IMR-90 (cell line): ENCODE results near the gene NCKAP5L. TPM values are rescaled to one million over a fixed set of nuclear protein-coding genes. Genes with fewer than 3 reads are reported as not detected.

Experiments
- ATAC-seq: fragments of 200-7000 bp; cut with Tn5 transposase; 2 replicates; pipeline ENCODE4 v1.9.1; 2020; ENCODE audit warnings: low read depth, mild to moderate bottlenecking, moderate library complexity
- BruUV-seq: library from RNA; stranded (reverse); fragments of 400-500 nt; replicated peaks from 2 replicates; lab custom pipeline; 2021; lab: Mats Ljungman, UMichigan
- CTCF ChIA-PET: fragments of 300-600 bp; formaldehyde crosslinking; extraction: SDS; loops from one replicate; lab custom pipeline; 2021; ENCODE audit warnings: antibody characterized with exemption; lab: Yijun Ruan, JAX
- POLR2A ChIA-PET: fragments of 300-600 bp; sonication (Branson Sonifier 250); formaldehyde crosslinking; loops from one replicate; lab custom pipeline; 2022; ENCODE audit warnings: antibody characterized with exemption; ENCODE audit not compliant: unreplicated experiment; lab: Charles Lee
- DNase-seq: peaks from one replicate; pipeline ENCODE4 v3.0.0; 2013
- H2AFZ ChIP-seq: replicated peaks from 2 replicates; pipeline ENCODE3; 2013; ENCODE audit warnings: low read length, mild to moderate bottlenecking; ENCODE audit not compliant: poor library complexity
- H2AK5ac ChIP-seq: 2 replicates; pipeline ENCODE4 v1.6.1; 2013; ENCODE audit warnings: low read depth, low read length, inconsistent platforms
- H2AK9ac ChIP-seq: replicated peaks from 2 replicates; pipeline ENCODE3; 2013; ENCODE audit warnings: mild to moderate bottlenecking, low read depth, low read length, moderate library complexity; ENCODE audit not compliant: poor library complexity
- H2BK120ac ChIP-seq: 2 replicates; pipeline ENCODE4 v1.6.1; 2013; ENCODE audit warnings: low read depth, low read length, inconsistent platforms
- H2BK15ac ChIP-seq: 3 replicates; pipeline ENCODE4 v1.6.1; 2013; ENCODE audit warnings: low read depth, low read length, inconsistent platforms
- H2BK20ac ChIP-seq: 2 replicates; pipeline ENCODE4 v1.6.1; 2013; ENCODE audit warnings: low read depth, mild to moderate bottlenecking, inconsistent platforms, low read length, moderate library complexity
- H2BK5ac ChIP-seq: 2 replicates; pipeline ENCODE4 v1.6.1; 2013; ENCODE audit warnings: mild to moderate bottlenecking, low read depth, low read length, inconsistent platforms; ENCODE audit not compliant: poor library complexity, severe bottlenecking
- H3K14ac ChIP-seq: replicated peaks from 2 replicates; pipeline ENCODE4 v1.6.1; 2013; ENCODE audit warnings: low read depth, low read length, inconsistent platforms
- H3K18ac ChIP-seq: 2 replicates; pipeline ENCODE4 v1.6.1; 2013; ENCODE audit warnings: low read depth, low read length, control low read depth
- H3K23ac ChIP-seq: 2 replicates; pipeline ENCODE4 v1.6.1; 2013; ENCODE audit warnings: low read depth, low read length, inconsistent platforms
- H3K27ac ChIP-seq: 2 replicates; pipeline ENCODE4 v1.5.1; 2013; ENCODE audit warnings: mild to moderate bottlenecking, control low read depth, low read length; ENCODE audit not compliant: insufficient read depth
- H3K27me3 ChIP-seq: 2 replicates; pipeline ENCODE4 v1.6.1; 2013; ENCODE audit warnings: low read length; ENCODE audit not compliant: control insufficient read depth, insufficient read depth
- H3K36me3 ChIP-seq: 2 replicates; pipeline ENCODE4 v1.6.1; 2013; ENCODE audit warnings: low read length, mixed read lengths; ENCODE audit not compliant: control insufficient read depth, insufficient read depth
- H3K4ac ChIP-seq: 2 replicates; pipeline ENCODE4 v1.6.1; 2013; ENCODE audit warnings: low read depth, low read length, inconsistent platforms
- H3K4me1 ChIP-seq: 2 replicates; pipeline ENCODE4 v1.6.1; 2013; ENCODE audit warnings: low read length, mixed read lengths; ENCODE audit not compliant: control insufficient read depth, insufficient read depth
- H3K4me2 ChIP-seq: 2 replicates; pipeline ENCODE4 v1.6.1; 2013; ENCODE audit warnings: low read depth, mild to moderate bottlenecking, control low read depth, low read length, moderate library complexity
- H3K4me3 ChIP-seq: 2 replicates; pipeline ENCODE4 v1.5.1; 2013; ENCODE audit warnings: low read depth, mild to moderate bottlenecking, control low read depth, low read length, moderate library complexity; ENCODE audit not compliant: insufficient read depth
- H3K56ac ChIP-seq: 2 replicates; pipeline ENCODE4 v1.6.1; 2013; ENCODE audit warnings: low read length, inconsistent platforms; ENCODE audit not compliant: insufficient read depth; ENCODE audit errors: extremely low read depth
- H3K79me1 ChIP-seq, 2 experiments: 2 replicates each; pipeline ENCODE4 v1.6.1; 2013; ENCODE audit warnings: low read length in 2 of 2, inconsistent platforms in 1 of 2, low read depth in 1 of 2
- H3K9ac ChIP-seq: 2 replicates; pipeline ENCODE4 v1.6.1; 2013; ENCODE audit warnings: low read depth, low read length, control low read depth
- H3K9me1 ChIP-seq: 2 replicates; pipeline ENCODE4 v1.6.1; 2013; ENCODE audit warnings: low read length, inconsistent platforms; ENCODE audit not compliant: insufficient read depth
- H3K9me3 ChIP-seq: 2 replicates; pipeline ENCODE4 v1.6.1; 2013; ENCODE audit warnings: low read length; ENCODE audit not compliant: control insufficient read depth, insufficient read depth
- H4K20me1 ChIP-seq: 2 replicates; pipeline ENCODE4 v1.6.1; 2013; ENCODE audit warnings: low read length, inconsistent platforms; ENCODE audit not compliant: insufficient read depth
- H4K5ac ChIP-seq: 2 replicates; pipeline ENCODE4 v1.6.1; 2013; ENCODE audit warnings: mild to moderate bottlenecking, low read depth, low read length, control low read depth
- H4K8ac ChIP-seq, 2 experiments: 2 replicates each; pipeline ENCODE4 v1.6.1; 2013; ENCODE audit warnings: low read depth in 2 of 2, low read length in 2 of 2, control low read depth in 1 of 2, inconsistent platforms in 1 of 2
- H4K91ac ChIP-seq: 2 replicates; pipeline ENCODE4 v1.6.1; 2013; ENCODE audit warnings: low read depth, low read length, inconsistent platforms; ENCODE audit not compliant: insufficient read depth
- BHLHE40 ChIP-seq: fragments of 150-350 bp; IDR thresholded peaks from 2 replicates; pipeline ENCODE4 v1.6.1; 2016; ENCODE audit warnings: mild to moderate bottlenecking, low read depth, low read length
- CEBPB ChIP-seq: IDR thresholded peaks from 2 replicates; pipeline ENCODE4 v1.6.1; 2012; ENCODE audit warnings: low read depth, low read length, improper control_type of control experiment
- CHD1 ChIP-seq: IDR thresholded peaks from 2 replicates; pipeline ENCODE4 v1.6.1; 2012; ENCODE audit warnings: low read depth, low read length, improper control_type of control experiment
- CTCF ChIP-seq: conservative IDR thresholded peaks from 2 replicates; pipeline ENCODE4 v1.5.1; 2012; ENCODE audit warnings: mild to moderate bottlenecking, low read depth, low read length, improper control_type of control experiment
- FOS ChIP-seq: fragments of 150-350 bp; IDR thresholded peaks from 2 replicates; pipeline ENCODE4 v1.6.1; 2016; ENCODE audit warnings: low read depth, low read length
- MAFK ChIP-seq: IDR thresholded peaks from 2 replicates; pipeline ENCODE4 v1.6.1; 2012; ENCODE audit warnings: low read depth, low read length, improper control_type of control experiment
- MAZ ChIP-seq: IDR thresholded peaks from 2 replicates; pipeline ENCODE4 v1.6.1; 2012; ENCODE audit warnings: low read depth, mild to moderate bottlenecking, low read length, improper control_type of control experiment, moderate library complexity, borderline replicate concordance
- MXI1 ChIP-seq: IDR thresholded peaks from 2 replicates; pipeline ENCODE4 v1.6.1; 2012; ENCODE audit warnings: low read depth, mild to moderate bottlenecking, low read length, moderate library complexity, borderline replicate concordance
- POLR2A ChIP-seq: IDR thresholded peaks from 2 replicates; pipeline ENCODE4 v1.6.1; 2012; ENCODE audit warnings: mild to moderate bottlenecking, low read depth, low read length
- RAD21 ChIP-seq: IDR thresholded peaks from 2 replicates; pipeline ENCODE4 v1.6.1; 2012; ENCODE audit warnings: low read length, improper control_type of control experiment
- RCOR1 ChIP-seq: IDR thresholded peaks from 2 replicates; pipeline ENCODE4 v1.6.1; 2012; ENCODE audit warnings: mild to moderate bottlenecking, low read length, improper control_type of control experiment; ENCODE audit not compliant: insufficient replicate concordance
- RFX5 ChIP-seq: IDR thresholded peaks from 2 replicates; pipeline ENCODE4 v1.8.0; 2012; ENCODE audit warnings: low read depth, mild to moderate bottlenecking, low read length, moderate library complexity
- SMC3 ChIP-seq: fragments of 150-350 bp; IDR thresholded peaks from 2 replicates; pipeline ENCODE4 v1.6.1; 2016; ENCODE audit warnings: low read depth, mild to moderate bottlenecking, antibody characterized with exemption, low read length, moderate library complexity
- USF2 ChIP-seq: fragments of 150-350 bp; IDR thresholded peaks from 2 replicates; pipeline ENCODE4 v1.6.1; 2017; ENCODE audit warnings: mild to moderate bottlenecking, antibody characterized with exemption, low read length, low read depth
- WGBS, 2 experiments: methylation state at CpG; one replicate each; pipeline versions ENCODE4 v1.1.5 to v1.1.7; 2013; ENCODE audit warnings: missing lambda C conversion rate in 2 of 2; ENCODE audit not compliant: insufficient read length in 1 of 2; ENCODE audit errors: extremely low coverage in 2 of 2; 5-methylcytosine and 5-hydroxymethylcytosine counted together
- dilution Hi-C: fragments of 300-500 bp; cut with HindIII; formaldehyde crosslinking; loops from one replicate; pipeline ENCODE4 v1.14.3; 2018; ENCODE audit warnings: low sequenced_read_pairs; ENCODE audit not compliant: unreplicated experiment
- in situ Hi-C: fragments of 300-500 bp; cut with MboI; formaldehyde crosslinking; loops from 3 replicates; pipeline ENCODE4 v1.14.3; 2019; ENCODE audit warnings: low sequenced_read_pairs, inconsistent platforms, mixed read lengths
- intact Hi-C: fragments of 100-400 bp; cut with micrococcal nuclease; formaldehyde crosslinking; loops from 2 replicates; pipeline ENCODE4 v1.10.0; 2022
- polyA plus RNA-seq, 3 experiments: library from polyadenylated mRNA; depleted of rRNA; stranded (reverse); fragments of >200 nt; gene quantifications; 2 replicates each; pipeline ENCODE4 v1.2.3, GENCODE V29; 2012; ENCODE audit warnings: low replicate concordance in 1 of 3
- total RNA-seq: library from RNA; depleted of rRNA; stranded (reverse); fragments of >200 nt; gene quantifications from 2 replicates; pipeline ENCODE4 v1.2.3, GENCODE V29; 2012

NCKAP5L gene
- total and polyA plus RNA-seq, 2 of the 4 experiments (the other 2 are of a cell fraction) = 6.1 to 14.4 TPM

- POLR2A ChIA-PET = interaction anchor here (0.5 kb wide), 1 partner anchor 681 kb away, joined by 6 read pairs; no protein-coding TSS in a partner anchor
- Histone ChIP-seq H3K4me3 (no peak overlapping the region), H3K27me3 (peaks cover 18% of the 10 kb centered on the region), H4K5ac (peak overlapping the region; percentile 60), H3K9ac (peak overlapping the region; percentile 7; the same call in 1 of the 2 replicates), H3K4me2 (peak overlapping the region; percentile 45), H3K27ac (peak overlapping the region; percentile 82), H4K91ac (peak overlapping the region; percentile 33; the same call in 1 of the 2 replicates), H2AFZ (peak overlapping the region; percentile 55), H4K20me1 (0 out of 2 replicates have a peak, but pooled peaks cover 4% of the 10 kb centered on the region), H3K9me1 (no peaks in the 10 kb centered on the region; the same call in 1 of the 2 replicates), H3K18ac (peak overlapping the region; percentile 81), H2AK9ac (peak overlapping the region; percentile 82), H3K36me3 (no peaks in the 10 kb centered on the region), H2BK5ac (peak overlapping the region; percentile 40), H2BK120ac (peak overlapping the region; percentile 16; the same call in 1 of the 2 replicates), H2BK20ac (no peak overlapping the region; the same call in 1 of the 2 replicates), H3K4ac (peak overlapping the region; percentile 69; the same call in 1 of the 2 replicates), H3K56ac (no peak overlapping the region), H3K9me3 (no peaks in the 10 kb centered on the region), H2AK5ac (no peak overlapping the region; the same call in 1 of the 2 replicates), H3K23ac (peak overlapping the region; percentile 22; the same call in 1 of the 2 replicates), H3K4me1 (peaks cover 23% of the 10 kb centered on the region), H2BK15ac (0 out of 3 replicates have a peak overlapping the region, but pooled peaks have one; percentile 38), H4K8ac (peak overlapping the region in 1 of 2 experiments; percentile 19; a peak in 1 of 4 replicates), H3K79me1 (no peaks in the 10 kb centered on the region), H3K14ac (peak overlapping the region; percentile 83; the same call in 1 of the 2 replicates)
- BruUV-seq = no TSS peak
- dilution Hi-C loops (no loop called here), intact Hi-C loops (loop anchor here (1.0 kb wide), 1 partner anchor 76 kb away; no protein-coding TSS in a partner anchor), in situ Hi-C loops (loop anchor here (5.0 kb wide), 2 partner anchors 83 to 183 kb away; partner anchors contain the start of gene AQP2)
- DNase-seq (peak; percentile 97), ATAC-seq (peak; percentile 87)
- WGBS, 2 experiments = 33% methylated on average over 4 of the region's 16 CpGs; no CpG with 5 or more reads in 1 of the 2 experiments
- CTCF ChIA-PET = interaction anchor here (0.6 kb wide), 1 partner anchor 96 kb away, joined by 6 read pairs; no protein-coding TSS in a partner anchor
- TF ChIP-seq MAFK = no peak
- TF ChIP-seq MXI1 = 0 out of 2 replicates have a peak, but pooled peaks have one; percentile 70
- TF ChIP-seq BHLHE40 = peak; percentile 89
- no peak for TF ChIP-seq RFX5
- peak; percentile 24 for TF ChIP-seq SMC3
- TF ChIP-seq CEBPB = no peak
- TF ChIP-seq POLR2A = no peak
- TF ChIP-seq RAD21 = peak; percentile 1; the same call in 1 of the 2 replicates
- peak; percentile 98 for TF ChIP-seq MAZ
- TF ChIP-seq RCOR1 = peak; percentile 56
- no peak for TF ChIP-seq USF2
- TF ChIP-seq FOS = no peak
- no peak for TF ChIP-seq CHD1
- no peak for TF ChIP-seq CTCF
Observed at GRCh38 chr12:49868952-49869815, 41.0 kb upstream of the NCKAP5L start.
